Activated CD8-positive, alpha-beta memory T cell treated with anti-CD3 and anti-CD28 coated beads, Interleukin-2, amount 10 ng/mL, durations not matched to agents 7 days and 5 days (primary cell): Measurements from ENCODE around the gene ORAI3. TPM values are rescaled to one million over a fixed set of nuclear protein-coding genes. Genes with fewer than 3 reads are reported as not detected.

Source experiments
- ATAC-seq: fragments of 150-1000 bp; cut with Tn5 transposase; one replicate; pipeline ENCODE4 v1.10.0; 2021; ENCODE audit warnings: moderate library complexity
- CTCF ChIA-PET: fragments of 350-600 bp; sonication (Branson Sonifier 250); formaldehyde crosslinking; loops from one replicate; lab custom pipeline; 2021; ENCODE audit warnings: antibody characterized with exemption; lab: Charles Lee
- DNase-seq: peaks from one replicate; pipeline ENCODE4 v3.0.0-alpha.2; 2020
- H3K27ac Mint-ChIP-seq: one replicate; pipeline ENCODE4 v1.8.0; 2021; ENCODE audit warnings: mild to moderate bottlenecking, mixed read lengths
- H3K27me3 Mint-ChIP-seq: one replicate; pipeline ENCODE4 v1.8.0; 2021; ENCODE audit warnings: mixed read lengths
- H3K36me3 Mint-ChIP-seq: one replicate; pipeline ENCODE4 v1.8.0; 2021; ENCODE audit warnings: mild to moderate bottlenecking, mixed read lengths
- H3K4me1 Mint-ChIP-seq: one replicate; pipeline ENCODE4 v1.8.0; 2021; ENCODE audit warnings: mixed read lengths
- H3K4me3 Mint-ChIP-seq: one replicate; pipeline ENCODE4 v1.8.0; 2021; ENCODE audit warnings: mild to moderate bottlenecking, moderate library complexity, mixed read lengths
- H3K9me3 Mint-ChIP-seq: one replicate; pipeline ENCODE4 v1.8.0; 2022; ENCODE audit warnings: low read depth, mixed read lengths
- total RNA-seq, 2 experiments: library from RNA; stranded (reverse); gene quantifications; one replicate each; pipeline ENCODE4 v1.2.3, GENCODE V29; 2021

Gene ORAI3
- total RNA-seq, 2 experiments from 2014 or later = 19.5 to 20.5 TPM

DNA sequence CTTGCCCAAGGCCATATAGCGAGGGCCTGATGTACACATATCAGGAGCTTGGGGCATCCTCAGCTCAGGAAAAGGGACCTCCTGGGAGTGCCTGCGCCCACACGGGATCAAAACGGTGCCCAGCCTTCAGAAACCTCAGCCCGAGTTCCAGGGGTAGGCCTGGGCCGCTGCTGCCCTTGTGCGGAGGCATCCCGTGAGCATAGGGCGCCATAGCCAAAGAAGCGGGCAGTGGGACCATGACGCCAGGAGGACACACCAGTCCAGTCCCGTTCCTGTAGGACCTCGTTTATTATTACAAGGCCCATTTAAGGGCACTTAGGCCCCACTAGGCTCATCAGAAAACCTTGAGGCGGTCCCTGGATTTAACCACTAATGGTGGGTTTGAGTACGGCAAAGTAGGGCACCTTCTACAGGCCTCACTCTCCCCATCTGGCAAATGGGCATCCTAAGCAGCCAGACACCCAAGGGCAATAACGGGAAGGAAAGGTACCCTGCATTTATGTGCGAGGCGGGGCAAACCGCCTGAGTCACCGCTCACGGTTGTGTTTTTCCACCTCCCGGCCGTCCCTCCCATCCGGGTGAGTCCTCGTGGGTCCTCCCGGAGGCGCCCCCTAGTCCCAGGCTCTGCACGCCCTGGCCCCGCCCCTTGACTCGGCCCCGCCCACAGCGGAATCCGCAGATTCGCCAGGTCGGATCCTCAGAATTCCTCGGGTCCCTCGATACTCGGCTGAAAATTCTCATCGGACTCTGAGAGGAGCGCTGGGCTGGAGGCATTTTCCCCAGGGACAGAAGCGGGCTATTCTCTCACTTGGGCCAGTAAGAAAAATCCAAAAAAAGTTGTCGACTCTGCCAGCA lies 8.0 kb downstream of the ORAI3 start:
- DNase-seq (peak; percentile 92), ATAC-seq (peak; percentile 76)
- peaks cover 22% of the 10 kb centered on the region for H3K36me3 Mint-ChIP-seq
- CTCF ChIA-PET = interaction anchor here (0.9 to 3.8 kb wide), 2 partner anchors 15 to 186 kb away, joined by 3 to 20 read pairs; no protein-coding TSS in a partner anchor
- H3K9me3 Mint-ChIP-seq = no peaks in the 10 kb centered on the region
- no peaks in the 10 kb centered on the region for H3K27me3 Mint-ChIP-seq
- H3K4me3 Mint-ChIP-seq = peak overlapping the region; percentile 89
- peak overlapping the region; percentile 99 for H3K27ac Mint-ChIP-seq
- H3K4me1 Mint-ChIP-seq = peaks cover 33% of the 10 kb centered on the region

DNA sequence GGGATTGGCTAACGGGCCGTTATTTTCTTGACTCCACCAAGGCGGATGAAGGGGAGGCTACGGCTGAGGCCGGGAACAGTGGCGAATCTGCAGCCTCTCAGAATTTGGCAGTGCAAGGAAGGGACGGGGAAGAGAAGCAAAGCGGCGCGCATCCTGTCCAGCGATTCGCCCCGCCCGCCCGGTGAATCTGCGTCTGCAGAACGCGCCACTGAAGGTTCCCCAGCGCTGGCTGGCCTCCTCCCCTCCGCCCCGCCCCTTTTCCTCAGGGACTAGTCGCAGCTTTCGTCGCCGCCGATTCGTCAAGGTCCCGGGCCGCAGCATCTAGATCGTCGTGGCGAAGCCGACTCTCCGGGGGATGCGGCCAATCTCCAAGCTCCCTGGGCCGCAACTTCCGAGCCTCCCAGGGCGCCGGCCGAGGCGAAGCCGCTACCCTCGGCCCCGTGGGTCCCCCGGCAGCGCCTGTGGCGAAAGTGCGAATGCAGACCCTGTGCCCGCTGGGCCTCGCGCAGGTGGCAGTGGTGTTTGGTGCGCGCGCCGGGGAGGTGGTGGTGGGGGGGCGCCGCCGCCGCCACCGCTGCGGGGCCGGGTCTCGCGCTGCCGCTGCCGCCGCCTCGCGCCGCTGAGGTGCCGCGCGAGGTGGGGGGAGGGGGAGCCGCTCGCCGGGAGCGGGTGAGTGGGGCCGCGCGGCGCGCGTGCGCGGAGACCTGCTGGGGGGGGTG lies 8.7 kb downstream of the ORAI3 start, which contains the start of gene SETD1A:
Gene SETD1A, plus strand, starts transcription at position 299 of the 719 bp plus-strand sequence. CDS start 978 bp downstream, outside the sequence.
- no peaks in the 10 kb centered on the region for H3K27me3 Mint-ChIP-seq
- peak within 1 kb of the TSS; percentile 99 for H3K27ac Mint-ChIP-seq
- H3K36me3 Mint-ChIP-seq = peaks cover 24% of the 10 kb centered on the region
- H3K9me3 Mint-ChIP-seq = no peaks in the 10 kb centered on the region
- peak within 1 kb of the TSS; percentile 89 for H3K4me3 Mint-ChIP-seq
- ATAC-seq (peak; percentile 90), DNase-seq (peak; percentile 98)
- CTCF ChIA-PET = interaction anchor here (0.9 kb wide), 1 partner anchor 16 kb away, joined by 3 read pairs; no protein-coding TSS in a partner anchor
- peaks cover 33% of the 10 kb centered on the region for H3K4me1 Mint-ChIP-seq

DNA sequence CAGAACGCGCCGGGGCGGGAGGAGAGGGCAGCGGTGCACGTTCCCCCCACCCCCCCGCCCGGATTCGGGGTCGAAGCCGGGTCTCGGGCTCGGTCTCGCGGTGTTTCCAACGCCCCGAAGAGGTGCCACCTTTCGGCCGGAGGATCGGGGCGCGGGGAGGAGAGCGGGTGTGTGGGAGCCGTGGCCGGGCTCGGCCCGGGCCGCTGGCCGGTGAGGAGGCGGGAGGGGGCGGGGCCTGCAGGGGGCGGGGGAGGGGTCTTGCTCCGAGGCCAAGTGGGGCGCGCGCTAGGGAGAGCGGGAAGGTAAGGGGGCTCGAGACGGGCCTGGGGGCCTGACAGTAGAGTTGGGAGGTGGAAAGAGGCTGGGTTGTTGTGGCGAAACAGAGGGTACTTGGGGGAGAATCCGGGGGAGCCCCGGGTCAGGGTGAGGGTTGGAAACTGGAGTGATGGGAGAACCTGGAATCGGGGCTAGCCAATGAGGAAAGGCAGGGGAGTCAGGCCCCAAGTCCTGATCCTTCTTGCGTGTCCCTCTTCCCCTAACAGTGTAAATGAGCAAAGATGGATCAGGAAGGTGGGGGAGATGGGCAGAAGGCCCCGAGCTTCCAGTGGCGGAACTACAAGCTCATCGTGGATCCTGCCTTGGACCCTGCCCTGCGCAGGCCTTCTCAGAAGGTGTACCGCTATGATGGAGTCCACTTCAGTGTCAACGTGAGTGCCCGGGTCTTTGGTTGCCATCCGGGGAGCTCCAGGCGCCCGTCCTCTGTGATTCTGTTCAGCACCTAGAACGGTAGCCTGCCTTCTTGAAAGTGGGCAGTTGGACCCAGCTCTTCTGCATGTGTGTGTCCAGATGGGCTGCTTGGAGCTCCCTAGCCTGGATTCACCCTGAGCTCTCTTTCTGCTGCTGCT lies 9.6 kb downstream of the ORAI3 start:
- peaks cover 30% of the 10 kb centered on the region for H3K36me3 Mint-ChIP-seq
- peak overlapping the region; percentile 85 for H3K4me3 Mint-ChIP-seq
- H3K27ac Mint-ChIP-seq = peak overlapping the region; percentile 86
- CTCF ChIA-PET = interaction anchor here (0.8 to 1.0 kb wide), 4 partner anchors 16 to 183 kb away, joined by 3 to 5 read pairs (median 3); no protein-coding TSS in a partner anchor
- ATAC-seq (peak; percentile 9), DNase-seq (no peak)
- H3K4me1 Mint-ChIP-seq = peaks cover 33% of the 10 kb centered on the region
- H3K9me3 Mint-ChIP-seq = no peaks in the 10 kb centered on the region
- no peaks in the 10 kb centered on the region for H3K27me3 Mint-ChIP-seq

DNA sequence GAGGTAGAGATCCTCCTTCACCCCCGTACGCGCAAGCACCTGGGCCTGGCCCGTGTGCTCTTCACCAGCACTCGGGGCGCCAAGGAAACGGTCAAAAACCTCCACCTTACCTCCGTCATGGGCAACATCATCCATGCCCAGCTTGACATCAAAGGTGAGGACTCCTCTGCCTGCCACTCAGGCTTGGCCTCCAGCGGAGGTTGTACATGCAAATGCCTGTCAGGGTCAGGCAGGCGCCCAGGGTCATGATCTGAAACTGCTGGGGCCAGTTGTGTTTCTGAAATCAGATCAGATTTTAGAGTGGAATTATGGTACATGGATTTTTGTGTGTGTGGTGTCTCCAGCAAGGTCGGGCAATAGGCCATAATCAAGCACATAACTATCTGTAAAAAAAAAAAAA lies 12.5 kb downstream of the ORAI3 start:
- no peaks in the 10 kb centered on the region for H3K9me3 Mint-ChIP-seq
- no peak overlapping the region for H3K27ac Mint-ChIP-seq
- peaks cover 40% of the 10 kb centered on the region for H3K36me3 Mint-ChIP-seq
- H3K27me3 Mint-ChIP-seq = no peaks in the 10 kb centered on the region
- no peak for ATAC-seq
- CTCF ChIA-PET = interaction anchor here (1.4 to 1.5 kb wide), 2 partner anchors 12 to 24 kb away, joined by 6 read pairs; partner anchors contain the start of genes HSD3B7 and ORAI3
- DNase-seq = no peak
- no peak overlapping the region for H3K4me3 Mint-ChIP-seq
- peaks cover 22% of the 10 kb centered on the region for H3K4me1 Mint-ChIP-seq

DNA sequence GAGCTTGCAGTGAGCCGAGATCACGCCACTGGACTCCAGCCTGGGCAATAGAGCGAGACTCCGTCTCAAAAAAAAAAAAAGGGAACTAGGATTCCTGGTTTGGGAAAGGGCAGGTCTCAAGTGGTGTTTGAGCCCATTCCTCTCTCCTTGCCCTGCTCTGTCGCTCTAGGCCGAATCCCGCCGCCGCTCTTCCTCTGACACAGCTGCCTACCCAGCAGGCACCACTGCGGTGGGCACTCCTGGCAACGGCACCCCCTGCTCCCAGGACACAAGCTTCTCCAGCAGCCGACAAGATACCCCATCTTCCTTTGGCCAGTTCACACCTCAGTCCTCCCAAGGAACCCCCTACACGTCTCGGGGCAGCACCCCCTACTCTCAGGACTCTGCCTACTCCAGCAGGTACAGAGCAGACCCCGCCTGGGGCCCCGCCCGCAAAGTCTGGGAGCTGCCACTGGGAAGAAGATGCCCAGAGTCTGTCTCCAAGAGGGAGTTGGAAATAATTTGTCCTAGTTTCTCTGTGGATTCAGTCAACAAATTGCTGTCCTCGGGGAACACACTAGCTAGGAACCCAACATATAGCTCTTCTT lies 15.2 kb downstream of the ORAI3 start:
- no peak for DNase-seq
- CTCF ChIA-PET = interaction anchor here (1.1 kb wide), 1 partner anchor 10 kb away, joined by 3 read pairs; no protein-coding TSS in a partner anchor
- Mint-ChIP-seq H3K27me3 (no peaks in the 10 kb centered on the region), H3K9me3 (no peaks in the 10 kb centered on the region), H3K27ac (no peak overlapping the region), H3K36me3 (peaks cover 52% of the 10 kb centered on the region), H3K4me1 (peaks cover 14% of the 10 kb centered on the region), H3K4me3 (no peak overlapping the region)
- ATAC-seq = no peak

DNA sequence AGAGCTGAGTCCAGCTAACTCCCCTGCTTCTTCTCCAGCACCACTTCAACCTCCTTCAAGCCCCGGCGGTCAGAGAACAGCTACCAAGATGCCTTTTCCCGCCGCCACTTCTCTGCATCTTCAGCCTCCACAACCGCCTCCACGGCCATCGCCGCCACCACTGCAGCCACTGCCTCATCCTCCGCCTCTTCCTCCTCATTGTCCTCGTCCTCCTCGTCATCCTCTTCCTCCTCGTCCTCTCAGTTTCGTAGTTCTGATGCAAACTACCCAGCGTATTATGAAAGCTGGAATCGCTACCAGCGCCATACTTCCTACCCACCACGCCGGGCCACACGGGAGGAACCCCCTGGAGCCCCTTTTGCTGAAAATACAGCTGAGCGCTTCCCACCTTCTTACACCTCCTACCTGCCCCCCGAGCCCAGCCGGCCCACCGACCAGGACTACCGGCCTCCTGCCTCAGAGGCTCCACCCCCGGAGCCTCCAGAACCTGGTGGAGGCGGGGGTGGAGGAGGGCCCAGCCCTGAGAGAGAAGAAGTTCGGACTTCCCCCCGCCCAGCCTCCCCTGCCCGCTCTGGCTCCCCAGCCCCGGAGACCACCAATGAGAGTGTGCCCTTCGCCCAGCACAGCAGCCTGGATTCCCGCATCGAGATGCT lies 15.8 kb downstream of the ORAI3 start:
- no peak for ATAC-seq
- Mint-ChIP-seq H3K4me1 (peaks cover 7% of the 10 kb centered on the region), H3K27me3 (no peaks in the 10 kb centered on the region), H3K4me3 (no peak overlapping the region), H3K36me3 (peaks cover 51% of the 10 kb centered on the region), H3K27ac (no peak overlapping the region), H3K9me3 (no peaks in the 10 kb centered on the region)
- DNase-seq = no peak
- CTCF ChIA-PET = interaction anchor here (1.1 kb wide), 1 partner anchor 11 kb away, joined by 3 read pairs; no protein-coding TSS in a partner anchor

DNA sequence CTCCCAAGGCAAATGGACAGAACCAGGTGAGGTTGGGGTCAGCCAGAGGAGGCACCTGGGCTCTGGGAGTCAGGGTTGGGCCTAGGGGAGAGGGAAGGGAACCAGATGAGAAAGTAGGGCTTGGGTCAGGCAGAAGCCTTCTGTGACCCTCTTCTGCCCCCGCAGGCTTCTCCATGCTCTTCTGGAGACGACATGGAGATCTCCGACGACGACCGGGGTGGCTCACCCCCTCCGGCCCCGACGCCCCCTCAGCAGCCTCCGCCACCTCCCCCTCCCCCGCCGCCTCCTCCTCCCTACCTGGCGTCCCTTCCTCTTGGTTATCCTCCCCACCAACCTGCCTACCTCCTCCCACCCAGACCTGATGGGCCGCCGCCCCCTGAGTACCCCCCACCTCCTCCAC lies 16.6 kb downstream of the ORAI3 start:
- Mint-ChIP-seq H3K36me3 (peaks cover 46% of the 10 kb centered on the region), H3K27me3 (no peaks in the 10 kb centered on the region), H3K27ac (no peak overlapping the region), H3K9me3 (no peaks in the 10 kb centered on the region), H3K4me3 (no peak overlapping the region), H3K4me1 (no peaks in the 10 kb centered on the region)
- DNase-seq (no peak), ATAC-seq (no peak)
- CTCF ChIA-PET = no interaction called here

DNA sequence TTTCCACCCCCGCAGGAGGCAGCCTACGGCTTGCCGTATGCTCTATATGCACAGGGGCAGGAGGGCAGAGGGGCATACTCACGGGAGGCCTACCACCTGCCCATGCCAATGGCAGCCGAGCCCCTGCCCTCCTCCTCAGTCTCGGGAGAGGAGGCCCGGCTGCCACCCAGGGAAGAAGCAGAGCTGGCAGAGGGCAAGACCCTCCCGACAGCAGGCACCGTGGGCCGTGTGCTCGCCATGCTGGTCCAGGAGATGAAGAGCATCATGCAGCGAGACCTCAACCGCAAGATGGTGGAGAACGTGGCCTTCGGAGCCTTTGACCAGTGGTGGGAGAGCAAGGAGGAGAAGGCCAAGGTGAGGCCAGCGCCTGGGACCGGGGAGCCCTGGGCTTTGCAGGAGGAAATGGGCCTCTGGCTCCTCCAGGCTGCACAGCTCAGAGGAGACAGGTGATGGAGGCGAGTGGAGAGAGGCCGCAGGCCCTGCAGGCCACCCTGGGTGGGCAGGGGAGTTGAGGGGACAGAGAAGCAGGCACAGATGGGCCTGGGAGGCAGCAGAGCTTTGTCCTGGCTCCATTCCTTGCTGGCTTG lies 17.3 kb downstream of the ORAI3 start:
- Mint-ChIP-seq H3K4me3 (no peak overlapping the region), H3K36me3 (peaks cover 49% of the 10 kb centered on the region), H3K27me3 (no peaks in the 10 kb centered on the region), H3K9me3 (no peaks in the 10 kb centered on the region), H3K4me1 (no peaks in the 10 kb centered on the region), H3K27ac (no peak overlapping the region)
- DNase-seq = no peak
- no peak for ATAC-seq
- CTCF ChIA-PET = no interaction called here

DNA sequence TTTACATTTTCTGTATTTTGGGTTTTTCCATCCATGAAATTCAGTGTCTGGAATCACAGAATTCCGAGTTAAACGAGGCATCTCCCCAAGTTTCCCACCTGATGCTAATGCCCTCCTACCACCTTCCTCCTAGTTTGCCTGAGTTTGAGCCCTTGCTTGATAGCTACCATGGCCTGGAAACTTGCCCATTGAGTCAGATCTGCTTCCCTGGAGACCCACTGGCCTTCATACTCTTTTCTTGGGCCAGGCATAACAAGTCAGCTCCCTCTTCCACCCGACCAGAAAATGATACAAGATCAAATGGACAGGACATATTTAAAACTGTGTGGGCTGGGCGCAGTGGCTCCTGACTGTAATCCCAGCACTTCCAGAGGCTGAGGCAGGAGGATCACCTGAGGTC lies 18.9 kb downstream of the ORAI3 start:
- CTCF ChIA-PET = interaction anchor here (0.9 kb wide), 1 partner anchor 175 kb away, joined by 3 read pairs; no protein-coding TSS in a partner anchor
- H3K27ac Mint-ChIP-seq = no peak overlapping the region
- H3K36me3 Mint-ChIP-seq = peaks cover 48% of the 10 kb centered on the region
- no peak for DNase-seq
- H3K4me1 Mint-ChIP-seq = no peaks in the 10 kb centered on the region
- H3K27me3 Mint-ChIP-seq = no peaks in the 10 kb centered on the region
- no peak for ATAC-seq
- no peak overlapping the region for H3K4me3 Mint-ChIP-seq
- H3K9me3 Mint-ChIP-seq = no peaks in the 10 kb centered on the region

DNA sequence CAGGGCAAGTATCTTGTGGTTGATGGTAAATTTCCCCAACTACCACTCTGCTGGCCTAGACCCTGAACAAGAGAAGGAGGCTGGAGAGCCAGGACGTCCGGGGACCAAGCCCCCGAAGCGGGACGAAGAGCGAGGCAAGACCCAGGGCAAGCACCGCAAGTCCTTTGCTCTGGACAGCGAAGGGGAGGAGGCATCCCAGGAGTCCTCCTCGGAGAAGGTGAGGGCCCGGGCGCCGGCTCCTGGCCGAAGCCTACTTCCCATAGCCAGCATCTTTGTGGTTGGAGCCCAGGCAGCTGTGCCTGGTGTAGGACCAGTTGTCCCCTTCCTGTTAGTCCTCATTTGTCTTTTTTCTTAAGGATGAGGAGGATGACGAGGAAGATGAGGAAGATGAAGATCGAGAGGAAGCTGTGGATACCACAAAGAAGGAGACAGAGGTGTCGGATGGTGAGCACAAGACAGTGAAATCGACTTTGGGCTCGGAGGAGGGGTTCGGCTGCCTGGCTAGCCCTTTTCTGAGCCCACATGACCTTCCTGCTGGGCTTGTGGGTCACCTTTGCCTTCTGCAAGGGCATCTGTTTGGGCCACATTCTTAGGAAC lies 20.5 kb downstream of the ORAI3 start:
- CTCF ChIA-PET = interaction anchor here (1.0 kb wide), 1 partner anchor 14 kb away, joined by 3 read pairs; no protein-coding TSS in a partner anchor
- Mint-ChIP-seq H3K4me3 (no peak overlapping the region), H3K36me3 (peaks cover 47% of the 10 kb centered on the region), H3K4me1 (no peaks in the 10 kb centered on the region), H3K27me3 (no peaks in the 10 kb centered on the region), H3K27ac (no peak overlapping the region), H3K9me3 (no peaks in the 10 kb centered on the region)
- DNase-seq (no peak), ATAC-seq (no peak)

DNA sequence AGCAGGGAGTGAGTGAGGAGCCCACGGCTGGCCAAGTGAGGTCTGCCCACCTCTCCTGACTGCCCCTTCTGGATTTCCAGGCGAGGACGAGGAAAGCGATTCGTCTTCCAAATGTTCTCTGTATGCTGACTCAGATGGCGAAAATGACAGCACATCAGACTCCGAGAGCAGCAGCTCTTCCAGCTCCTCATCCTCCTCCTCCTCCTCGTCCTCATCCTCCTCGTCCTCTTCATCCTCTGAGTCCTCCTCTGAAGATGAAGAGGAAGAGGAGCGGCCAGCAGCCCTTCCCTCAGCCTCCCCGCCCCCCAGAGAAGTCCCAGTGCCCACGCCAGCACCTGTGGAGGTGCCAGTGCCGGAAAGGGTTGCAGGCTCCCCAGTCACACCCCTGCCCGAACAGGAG lies 22.4 kb downstream of the ORAI3 start:
- DNase-seq (no peak), ATAC-seq (no peak)
- H3K4me3 Mint-ChIP-seq = no peak overlapping the region
- CTCF ChIA-PET = interaction anchor here (1.4 kb wide), 1 partner anchor 125 kb away, joined by 3 read pairs; no protein-coding TSS in a partner anchor
- H3K9me3 Mint-ChIP-seq = no peaks in the 10 kb centered on the region
- peaks cover 48% of the 10 kb centered on the region for H3K36me3 Mint-ChIP-seq
- H3K27ac Mint-ChIP-seq = no peak overlapping the region
- no peaks in the 10 kb centered on the region for H3K4me1 Mint-ChIP-seq
- no peaks in the 10 kb centered on the region for H3K27me3 Mint-ChIP-seq
